Suppressor macrophage (primary cell): ENCODE results near the gene PRKCA.
A peak's percentile ranks its signal among the peaks of the same experiment; 100 is the strongest.
"Not testable (repeated sequence)": the region's sequence is repeated elsewhere in the genome, so short reads cannot be mapped to it uniquely, and the experiment has no call there.

Source experiments
- DNase-seq, 4 experiments: peaks; one replicate each; pipeline ENCODE4 v3.0.0-alpha.2; 2020 to 2022

Gene PRKCA

DNA sequence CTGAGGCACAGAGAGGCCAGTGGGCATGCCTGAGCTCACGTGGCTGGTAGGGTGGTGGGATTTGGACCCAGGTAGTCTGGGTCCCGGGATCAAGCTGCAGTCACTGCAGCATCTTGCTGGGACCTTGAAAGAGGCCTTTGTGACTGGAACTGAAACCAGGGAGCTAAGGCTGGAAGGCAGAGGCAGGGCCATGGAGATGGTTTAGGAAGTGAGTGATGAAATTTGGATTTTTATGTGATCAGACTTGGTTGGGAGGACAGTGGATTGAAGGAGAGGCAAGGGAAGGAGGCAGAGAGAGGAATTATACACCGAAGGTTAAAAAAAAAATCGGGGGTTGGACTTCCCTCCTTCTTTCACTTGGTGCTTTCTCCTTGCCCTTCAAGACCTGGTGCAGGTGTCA, 277.1 kb downstream of the PRKCA start:
- no peak for DNase-seq

GRCh38 chr17:66580184-66580955, 278.0 kb downstream of the PRKCA start:
- DNase-seq = no peak

DNA sequence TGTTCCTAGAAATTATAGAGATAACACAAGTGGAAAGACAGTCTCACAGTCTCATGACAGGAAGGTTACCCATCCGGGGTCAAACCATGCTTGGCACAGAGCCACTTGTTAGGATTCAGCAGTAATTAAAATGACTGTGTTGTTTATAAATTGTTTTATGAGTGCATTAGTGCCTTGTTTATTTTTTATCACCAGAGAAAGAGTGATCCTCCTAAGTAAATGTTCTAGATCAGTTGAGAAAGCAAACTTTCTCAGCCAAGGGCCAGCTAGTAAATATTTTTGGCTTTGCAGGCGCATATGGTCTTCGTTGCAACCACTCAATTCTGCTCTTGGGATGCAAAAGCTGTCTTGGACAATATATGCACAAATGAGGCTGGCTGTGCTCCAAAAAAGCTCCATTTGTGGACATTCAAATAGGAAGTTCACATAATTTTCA, 278.6 kb downstream of the PRKCA start:
- peak in 2 of 4 experiments; percentile 8 to 22 for DNase-seq

- DNase-seq = no peak
These were observed 280.1 kb downstream of the PRKCA start for GRCh38 chr17:66582373-66583111.

GRCh38 chr17:66583112-66583748, 280.8 kb downstream of the PRKCA start:
- DNase-seq = no peak

DNA sequence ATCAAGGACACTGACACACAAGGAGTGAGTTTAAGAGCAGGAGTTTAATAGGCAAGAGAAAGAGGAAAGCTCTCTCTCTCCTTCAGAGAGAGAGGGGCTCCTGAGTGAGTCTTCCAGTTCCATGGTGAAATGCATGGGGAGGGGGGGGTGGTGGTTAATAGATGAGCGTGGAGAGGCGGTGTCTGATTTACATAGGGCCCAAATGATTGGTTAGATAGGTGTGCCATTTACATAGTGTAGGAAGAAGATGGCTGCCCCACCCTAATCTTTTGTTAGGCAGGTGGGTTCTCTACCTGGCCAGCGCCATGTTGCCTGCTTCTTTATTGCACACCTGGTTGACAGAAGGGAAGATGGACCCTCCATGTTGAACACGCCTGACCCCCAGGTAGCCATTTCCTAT, 282.5 kb downstream of the PRKCA start:
- no peak for DNase-seq

DNA sequence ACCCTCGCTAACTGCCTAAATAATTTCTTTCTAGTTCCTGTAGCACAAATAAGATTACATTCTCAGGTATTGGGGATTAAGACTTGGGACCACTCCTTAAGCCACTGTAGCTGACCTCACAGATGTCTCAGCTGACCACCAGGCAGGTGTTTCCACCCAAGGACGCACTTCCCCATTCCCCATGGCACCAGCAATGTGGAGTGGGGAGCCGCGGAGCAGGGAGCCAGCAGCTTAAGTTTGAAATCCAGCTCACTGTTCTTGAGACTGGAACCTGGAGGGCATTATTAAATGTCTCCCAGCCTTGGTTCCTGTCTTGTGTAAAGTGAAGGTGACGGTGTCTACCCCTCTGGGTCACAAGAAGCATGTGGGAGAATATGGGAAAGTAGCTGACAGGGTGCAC, 283.1 kb downstream of the PRKCA start:
- DNase-seq = no peak

- DNase-seq = no peak
These were observed 287.5 kb downstream of the PRKCA start for GRCh38 chr17:66589892-66590291.

- DNase-seq = no peak
These were observed 290.7 kb downstream of the PRKCA start for GRCh38 chr17:66593116-66593515.

GRCh38 chr17:66595893-66596292, 293.5 kb downstream of the PRKCA start:
- no peak for DNase-seq

- no peak for DNase-seq
These were observed 300.4 kb downstream of the PRKCA start for GRCh38 chr17:66602659-66603384.

GRCh38 chr17:66604376-66604775, 302.0 kb downstream of the PRKCA start:
- no peak for DNase-seq

GRCh38 chr17:66605541-66605940, 303.1 kb downstream of the PRKCA start:
- DNase-seq = no peak

GRCh38 chr17:66610361-66611133, 308.1 kb downstream of the PRKCA start:
- peak in 3 of 4 experiments; percentile 10 to 40 (median 37) for DNase-seq

DNA sequence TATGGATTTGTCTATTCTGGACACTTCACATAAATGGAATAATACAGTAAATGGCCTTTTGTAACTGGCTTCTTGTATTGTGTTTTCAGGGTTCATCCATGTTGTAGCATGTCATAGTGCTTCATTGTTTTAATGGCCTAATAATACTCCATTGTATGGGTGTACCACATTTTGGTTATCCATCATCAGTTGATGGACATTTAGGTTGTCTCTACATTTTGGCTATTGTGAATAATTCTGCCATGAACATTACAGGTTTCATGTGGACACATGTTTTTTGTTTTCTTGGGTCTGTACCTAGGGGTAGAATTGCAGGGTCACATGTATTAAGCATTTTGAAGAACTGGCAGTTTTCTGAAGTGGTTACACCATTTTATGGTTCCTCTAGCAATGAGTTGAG, 309.0 kb downstream of the PRKCA start:
- DNase-seq = no peak

DNA sequence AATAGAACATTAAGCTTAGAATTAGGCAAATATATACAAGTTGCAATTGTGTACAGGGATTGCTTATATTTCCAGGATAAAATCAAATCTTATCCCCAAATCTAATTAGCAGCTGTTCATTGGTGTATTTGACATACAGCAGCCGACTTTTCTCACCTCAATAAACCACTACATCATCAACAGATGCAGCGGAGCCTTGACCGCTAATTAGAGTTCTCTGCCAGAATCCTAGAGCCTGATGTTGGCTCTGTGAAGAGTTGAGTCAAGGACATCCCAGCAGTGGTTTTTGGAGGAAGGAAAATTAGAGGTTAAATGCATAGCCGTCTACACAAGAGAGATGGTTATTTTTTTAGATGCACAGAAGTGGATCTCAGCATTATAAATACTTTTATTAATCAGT, 310.6 kb downstream of the PRKCA start:
- DNase-seq = no peak

GRCh38 chr17:66614469-66614868, 312.1 kb downstream of the PRKCA start:
- peak in 3 of 4 experiments; percentile 12 to 30 (median 28) for DNase-seq

DNA sequence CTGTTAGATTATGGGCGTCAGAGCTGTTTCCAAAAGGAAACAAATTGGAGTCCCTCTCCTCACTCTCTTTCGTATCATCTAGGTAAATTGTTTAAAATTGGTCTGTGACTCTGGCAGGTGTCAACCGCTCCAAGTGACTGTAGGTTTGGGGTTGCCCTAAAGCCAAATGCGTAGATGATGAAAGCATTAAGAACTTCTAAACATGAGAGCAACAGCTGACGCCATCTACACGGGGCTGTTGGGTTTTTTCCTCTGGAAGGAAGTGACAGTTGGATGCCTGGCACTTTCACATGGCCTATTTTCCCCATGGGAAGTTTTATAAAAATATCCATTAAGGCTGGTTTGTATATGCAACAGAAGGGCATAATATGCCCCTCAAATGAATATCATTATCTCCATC, 316.8 kb downstream of the PRKCA start:
- no peak for DNase-seq

- no peak for DNase-seq
These were observed 318.1 kb downstream of the PRKCA start for GRCh38 chr17:66620528-66620927.

GRCh38 chr17:66624630-66625029, 322.2 kb downstream of the PRKCA start:
- not testable (repeated sequence) for DNase-seq

- DNase-seq = peak in 2 of 4 experiments; percentile 50 to 53
These were observed 322.9 kb downstream of the PRKCA start for GRCh38 chr17:66625311-66625767.

GRCh38 chr17:66627985-66628384, 325.6 kb downstream of the PRKCA start:
- DNase-seq = no peak
